GM18498 (cell line): Measurements from ENCODE around the gene ADH1C.
"Not testable (repeated sequence)": the region's sequence is repeated elsewhere in the genome, so short reads cannot be mapped to it uniquely, and the experiment has no call there.

ENCODE experiments used
- ATAC-seq: cut with Tn5 transposase; IDR thresholded peaks from one replicate; pipeline ENCODE4 v1.9.1; 2021; ENCODE audit warnings: mild to moderate bottlenecking, moderate library complexity; ENCODE audit not compliant: unreplicated experiment

The ADH1C gene

DNA sequence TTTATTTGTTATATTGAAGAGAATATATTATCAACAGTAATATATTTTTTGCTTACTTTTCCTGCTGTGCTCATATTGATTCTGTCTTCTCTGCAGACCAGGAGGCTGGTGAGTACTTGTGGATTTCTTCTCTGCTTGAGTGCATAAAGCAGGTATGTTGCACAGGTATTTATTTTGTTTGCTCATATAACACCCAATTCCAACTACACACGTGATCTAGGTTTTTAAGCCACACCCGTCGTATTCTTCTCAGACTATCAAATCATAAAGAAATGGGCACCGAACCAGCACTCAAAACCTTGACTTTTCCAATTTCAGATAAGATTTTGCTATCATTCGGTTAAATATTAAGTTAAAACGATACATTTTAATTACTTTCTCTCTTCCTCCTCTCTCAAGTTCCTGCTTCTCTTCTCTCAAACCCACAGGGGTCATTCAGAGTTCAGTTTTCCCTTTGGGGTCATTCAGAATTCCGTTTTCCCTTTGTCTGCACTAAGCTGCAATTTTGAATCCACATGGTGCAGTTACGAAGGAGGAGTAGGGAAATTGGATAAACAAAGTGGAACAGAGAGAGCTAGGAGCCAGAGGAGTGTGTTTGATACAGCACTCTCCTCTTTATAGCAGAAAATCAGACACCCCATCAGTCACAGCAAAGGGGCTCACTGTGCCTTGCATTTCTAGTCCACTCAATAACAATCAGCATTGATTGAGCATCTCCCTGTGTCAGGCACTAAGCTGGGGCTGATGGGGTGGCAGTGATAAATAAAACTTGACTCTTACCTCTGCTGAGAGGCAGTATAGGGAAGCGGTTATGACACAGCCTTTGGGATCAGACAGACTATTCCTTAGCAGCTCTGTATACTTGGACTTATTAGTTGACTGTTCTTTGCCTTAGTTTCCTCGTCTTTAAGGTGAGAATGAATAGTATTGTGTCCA is at the start of gene ADH1C:
ADH1C (minus strand) TSS at position 145 of the 936 bp plus-strand sequence; CDS start at position 74, 71 bp downstream.
- no peak for ATAC-seq

DNA sequence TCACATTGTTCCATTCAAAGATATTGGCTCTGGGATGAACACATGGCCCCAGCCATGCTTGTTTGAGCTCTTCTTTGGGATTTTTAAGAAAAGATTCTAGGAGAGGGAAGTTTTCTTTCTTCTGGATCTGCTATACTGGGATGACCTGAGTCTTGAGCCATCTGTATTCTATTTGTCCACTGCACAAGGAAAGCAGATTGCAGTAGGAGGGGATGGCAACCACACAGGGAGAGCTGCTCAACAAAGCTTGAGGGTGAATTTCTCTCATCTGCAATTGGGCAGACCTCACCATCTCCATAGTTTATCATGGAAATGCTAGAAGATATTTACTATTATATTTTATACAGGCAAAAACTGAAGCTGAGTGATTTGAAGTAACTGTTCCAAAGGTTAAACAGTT is 48.3 kb upstream of the ADH1C start:
- ATAC-seq: no peak

DNA sequence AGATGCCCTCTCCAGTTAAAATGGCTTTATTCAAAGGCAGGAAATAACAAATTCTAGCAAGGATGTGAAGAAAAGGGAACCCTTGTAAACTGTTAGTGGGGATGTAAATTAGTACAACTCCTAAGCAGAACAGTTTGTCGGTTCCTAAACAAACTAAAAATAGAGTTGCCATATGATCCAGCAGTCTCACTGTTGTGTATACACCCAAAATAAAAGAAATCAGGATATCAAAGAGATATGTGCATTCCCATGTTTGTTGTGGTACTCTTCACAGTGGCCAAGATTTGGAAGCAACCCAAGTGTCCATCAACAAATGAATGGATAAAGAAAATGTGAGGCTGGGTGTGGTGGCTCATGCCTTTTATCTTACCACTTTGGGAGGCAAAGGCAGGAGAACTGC is 46.5 kb upstream of the ADH1C start:
- no peak for ATAC-seq

DNA sequence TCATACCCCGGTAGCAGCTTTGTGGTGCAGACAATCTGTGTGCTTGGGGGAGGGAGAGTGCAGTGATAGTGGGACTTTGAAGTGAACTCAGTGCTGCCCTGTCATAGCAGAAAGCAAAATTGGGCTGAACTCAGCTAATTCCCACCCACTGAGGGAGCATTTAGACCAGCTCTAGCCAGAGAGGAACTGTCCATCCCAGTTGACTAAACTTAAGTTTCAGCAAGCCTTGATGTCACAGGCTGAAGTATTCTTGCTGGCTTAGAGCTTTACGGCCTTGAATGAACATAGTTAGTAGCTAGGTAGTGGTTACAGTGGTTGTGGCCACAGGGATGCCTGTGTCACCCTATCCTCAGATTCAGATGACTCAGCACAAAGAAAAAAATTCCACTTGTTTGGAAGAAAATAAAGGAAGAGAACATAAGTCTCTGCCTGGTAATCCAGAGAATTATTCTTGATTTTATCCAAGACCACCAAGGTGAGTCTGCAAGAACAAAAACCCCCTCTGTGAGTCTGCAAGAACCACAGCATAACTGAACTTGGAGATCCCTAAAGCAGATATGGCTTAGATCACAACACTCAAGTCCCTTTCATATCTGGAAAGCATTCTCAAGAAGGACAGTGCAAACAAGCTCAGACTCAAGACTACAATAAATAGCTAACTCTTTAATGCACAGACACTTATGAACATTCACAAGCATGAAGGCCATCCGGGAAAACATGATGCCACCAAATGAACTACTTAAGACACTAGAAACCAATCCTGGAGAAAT is 43.2 kb upstream of the ADH1C start:
- no peak for ATAC-seq

DNA sequence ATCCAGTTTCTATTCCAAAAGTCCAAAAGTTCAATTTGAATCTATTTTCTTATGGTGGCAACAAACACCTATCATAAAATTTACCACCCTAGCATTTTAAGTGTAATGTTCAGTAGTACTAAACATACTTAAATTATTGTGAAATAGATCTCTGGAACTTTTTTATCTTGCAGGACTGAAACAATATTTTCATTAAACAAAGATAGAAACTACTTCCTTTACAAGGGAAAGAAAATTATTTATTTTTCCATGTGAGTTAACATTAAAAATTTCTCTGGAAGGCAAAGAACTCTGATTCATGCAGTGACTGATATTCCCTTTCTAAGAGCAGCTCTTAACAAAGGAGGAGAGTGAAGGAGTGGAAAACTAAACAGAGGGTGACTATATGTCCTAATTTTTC is 42.4 kb upstream of the ADH1C start:
- ATAC-seq: no peak

DNA sequence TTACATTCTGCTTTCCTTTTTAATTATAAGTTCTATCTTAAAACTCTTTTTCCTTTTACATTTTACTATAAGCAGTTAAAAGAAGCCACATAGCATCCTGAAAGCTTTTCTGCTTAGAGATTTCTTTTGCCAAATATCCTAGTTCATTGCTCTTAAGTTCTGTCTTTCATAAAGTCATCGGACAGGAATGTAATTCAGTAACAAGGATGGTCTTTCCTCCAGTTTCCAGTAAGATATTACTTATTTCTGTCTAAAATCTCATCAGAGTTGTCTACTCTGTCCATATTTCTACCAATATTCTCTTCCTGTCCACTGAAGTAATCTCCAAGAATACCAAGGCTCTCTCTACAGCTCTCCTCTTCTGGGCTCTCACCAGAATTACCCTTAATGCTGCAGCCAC is 37.5 kb upstream of the ADH1C start:
- no peak for ATAC-seq

DNA sequence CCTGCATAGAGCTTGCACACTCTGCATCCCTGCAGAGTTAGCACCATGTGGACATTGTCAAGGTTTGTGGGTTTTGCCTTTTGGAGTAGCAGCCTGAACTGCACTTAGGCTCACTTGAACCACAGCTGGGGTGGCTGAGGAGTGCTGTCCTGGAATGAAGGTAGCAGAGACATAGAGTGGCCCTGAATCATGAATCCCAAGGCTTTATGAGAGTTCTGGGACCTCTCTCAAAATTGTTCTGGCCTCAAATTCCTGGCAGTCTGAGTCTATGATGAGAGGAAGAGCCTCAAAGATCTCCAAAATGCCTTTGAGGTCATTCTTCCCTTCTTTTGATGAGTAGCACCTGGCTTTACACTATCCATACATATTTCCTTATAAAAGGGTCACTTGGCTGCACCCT is 37.1 kb upstream of the ADH1C start:
- no peak for ATAC-seq

DNA sequence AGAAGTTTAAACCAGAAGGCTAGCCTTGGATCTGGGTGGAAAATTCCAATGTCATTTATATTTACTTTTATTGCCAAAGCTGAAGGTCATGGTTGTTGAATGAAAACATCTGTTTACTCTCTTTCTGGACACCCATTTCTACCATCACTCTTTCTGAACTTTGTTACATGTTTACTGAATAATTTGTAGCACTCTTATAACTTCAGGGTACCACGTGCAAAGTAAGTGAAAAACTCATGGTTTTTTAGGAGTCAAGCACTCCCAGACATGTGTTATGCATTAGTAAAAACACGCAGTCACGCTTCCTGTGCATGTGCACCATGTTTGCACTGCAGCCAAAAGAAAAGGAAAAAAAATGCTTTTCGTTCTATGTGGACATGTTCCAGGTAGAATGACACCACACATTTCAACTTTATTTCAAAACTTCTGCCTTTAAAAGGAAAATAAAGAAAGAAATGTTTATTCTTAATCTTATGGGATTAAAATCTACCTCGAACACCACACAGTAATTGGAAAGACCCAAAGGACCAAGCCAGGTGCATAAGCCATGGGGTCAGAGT is 31.4 kb upstream of the ADH1C start:
- ATAC-seq: no peak

DNA sequence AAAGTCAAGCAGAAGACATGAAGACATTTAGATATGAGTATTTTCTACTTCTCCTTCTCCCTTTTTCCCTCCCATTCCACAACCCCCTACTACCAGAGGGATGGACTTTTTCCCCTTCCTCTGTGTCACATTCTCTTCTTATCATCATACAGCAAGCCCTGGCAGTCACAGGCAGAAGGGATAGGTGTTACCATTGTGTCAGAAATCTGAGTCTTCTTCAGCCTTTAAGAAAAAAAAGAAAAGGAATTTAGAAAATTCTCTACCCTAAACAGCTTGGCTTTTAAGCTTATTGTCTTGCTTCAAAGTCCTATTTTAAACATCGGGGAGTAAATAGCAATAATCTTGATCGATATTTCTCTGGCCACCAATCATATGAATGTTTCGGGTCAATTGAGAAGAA is 30.9 kb upstream of the ADH1C start:
- no peak for ATAC-seq

DNA sequence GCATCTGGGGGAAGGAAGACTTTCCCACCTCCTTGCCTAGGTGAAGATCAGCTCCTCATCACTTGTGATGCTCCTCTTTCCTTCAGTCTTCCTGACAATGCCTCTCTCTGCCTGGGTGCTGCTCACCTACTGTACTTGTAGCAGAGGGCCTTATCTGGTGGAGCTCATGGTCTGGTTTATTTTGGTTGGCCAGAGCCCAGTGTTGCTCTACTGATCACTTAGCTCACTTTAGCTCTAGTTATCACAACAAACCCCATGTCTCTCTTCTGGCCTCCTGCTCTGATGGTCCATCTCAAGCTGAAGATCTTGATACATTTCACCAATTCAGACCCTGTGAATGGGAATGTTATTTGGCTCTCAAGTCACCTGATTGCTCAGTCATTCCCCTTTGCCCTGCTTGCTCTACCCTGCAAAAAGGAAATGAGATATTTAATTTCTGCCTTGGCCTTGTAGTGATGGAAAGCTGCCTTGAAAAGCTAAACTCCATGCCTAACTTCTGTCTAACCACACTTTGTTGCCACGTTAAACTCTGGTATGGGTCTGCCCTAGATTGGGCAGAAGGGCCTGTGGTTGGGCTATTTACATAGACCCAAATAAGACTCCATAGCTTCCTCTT is 30.3 kb upstream of the ADH1C start:
- no peak for ATAC-seq

DNA sequence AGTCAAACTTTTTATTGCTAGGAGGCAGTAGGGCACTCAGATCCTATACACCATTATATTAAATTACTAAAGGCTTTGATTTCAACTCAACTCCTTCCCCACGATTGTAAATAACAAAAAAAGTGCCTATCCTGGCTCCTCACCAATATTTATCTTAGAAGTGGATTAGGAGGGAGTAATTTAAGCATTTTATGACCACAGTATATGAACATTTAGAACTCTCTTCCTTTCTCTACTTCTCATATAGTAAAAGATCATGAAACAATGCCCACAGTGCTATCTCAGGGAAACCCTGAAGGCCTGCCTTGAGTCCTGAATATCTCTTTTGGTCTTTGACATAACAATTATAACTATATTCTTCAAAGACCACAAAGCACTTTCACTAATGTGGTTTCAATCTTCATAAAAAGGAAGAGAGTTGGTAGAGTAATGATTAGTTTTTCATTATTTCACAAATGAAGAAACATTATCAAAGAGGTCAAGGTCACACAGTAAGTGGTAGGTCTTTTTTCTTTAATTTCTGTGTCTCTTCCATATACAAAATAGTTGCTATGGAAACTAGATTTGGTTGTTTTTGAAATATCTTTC is 29.1 kb upstream of the ADH1C start:
- ATAC-seq: no peak

DNA sequence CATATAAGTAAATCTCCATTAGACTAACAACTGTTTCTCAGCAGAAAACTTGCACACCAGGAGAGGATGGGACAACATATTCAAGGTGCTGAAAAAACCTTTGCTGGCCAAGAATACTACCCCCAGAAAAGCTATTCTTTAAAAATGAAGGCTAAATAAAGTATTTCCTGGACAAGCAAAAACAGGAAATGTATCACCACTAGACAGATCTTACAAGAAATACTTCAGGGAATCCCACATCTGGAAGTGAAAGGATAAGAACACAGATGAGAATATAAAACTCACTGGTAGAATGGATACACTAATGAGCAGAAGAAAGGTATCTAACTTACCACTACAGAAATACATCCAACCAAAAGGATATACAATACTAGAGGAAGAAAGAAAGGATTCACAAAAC is 27.0 kb upstream of the ADH1C start:
- ATAC-seq: no peak

DNA sequence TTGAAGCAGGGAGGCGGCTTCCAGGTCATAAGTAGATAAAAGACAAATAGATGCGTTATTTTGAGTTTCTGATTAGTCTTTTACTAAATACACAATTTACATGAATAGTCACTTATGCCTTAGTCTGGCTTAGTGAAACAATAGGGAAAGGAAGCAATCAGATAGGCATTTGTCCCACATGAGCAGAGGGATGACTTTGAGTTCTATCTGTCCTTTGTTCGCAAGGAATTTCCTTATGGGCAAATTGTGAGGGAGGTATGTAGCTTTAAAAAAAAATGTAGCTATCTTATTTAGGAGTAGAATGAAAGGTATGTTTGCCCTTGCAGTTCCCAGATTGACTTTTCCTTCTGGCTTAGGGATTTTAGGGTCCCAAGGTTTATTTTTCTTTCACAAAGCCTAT is 26.3 kb upstream of the ADH1C start:
- ATAC-seq: no peak

DNA sequence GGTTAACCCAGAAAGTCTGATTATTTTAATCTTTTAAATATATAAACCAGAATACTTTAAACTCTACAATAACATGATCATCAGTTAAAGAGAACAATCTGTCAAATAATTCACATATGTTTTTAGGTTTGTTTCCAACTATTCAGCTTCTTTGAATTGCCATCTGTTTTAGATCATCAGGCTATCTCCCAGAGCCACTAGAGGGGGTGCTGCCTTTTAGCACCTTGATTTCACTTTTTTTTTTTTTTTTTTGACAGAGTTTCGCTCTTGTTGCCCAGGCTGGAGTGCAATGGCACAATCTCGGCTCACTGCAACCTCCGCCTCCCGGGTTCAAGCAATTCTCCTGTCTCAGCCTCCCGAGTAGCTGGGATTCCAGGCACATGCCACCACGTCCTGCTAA is 24.8 kb upstream of the ADH1C start:
- not testable (repeated sequence) for ATAC-seq

DNA sequence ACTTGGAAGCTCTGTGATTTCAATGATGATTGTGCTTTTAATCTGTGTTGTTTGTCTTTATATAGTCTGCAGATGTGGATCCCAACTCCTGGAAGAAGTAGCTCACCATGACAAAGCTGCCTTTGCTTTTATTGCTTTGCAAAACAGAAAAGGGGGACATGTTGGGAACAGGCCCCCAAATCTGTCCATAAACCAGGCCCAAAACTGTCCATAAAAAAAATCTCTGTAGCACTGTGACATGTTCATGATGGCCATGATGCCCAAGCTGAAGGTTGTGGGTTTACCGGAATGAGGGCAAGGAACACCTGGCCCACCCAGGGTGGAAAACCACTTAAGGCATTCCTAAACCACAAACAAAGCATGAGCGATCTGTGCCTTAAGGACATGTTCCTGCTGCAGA is 19.9 kb upstream of the ADH1C start:
- not testable (repeated sequence) for ATAC-seq

DNA sequence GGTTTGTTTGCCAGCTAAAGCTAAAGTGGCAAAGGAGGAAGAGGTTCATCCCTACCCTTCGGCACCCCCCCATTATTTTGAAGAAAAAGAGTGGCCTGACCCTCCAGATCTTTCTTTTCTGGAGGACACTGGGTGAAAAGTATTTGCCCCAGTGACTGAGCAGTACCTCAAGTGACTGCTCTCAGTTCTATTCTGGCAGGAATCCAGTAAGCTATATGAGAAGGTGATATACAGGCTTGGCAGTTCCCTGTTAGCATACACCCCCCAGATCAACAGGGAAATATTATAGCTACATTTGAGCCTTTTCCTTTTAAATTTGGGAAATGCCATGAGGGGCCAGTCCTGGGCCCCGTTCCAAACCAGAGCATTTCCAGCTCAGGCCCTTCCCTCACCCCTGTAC is 15.3 kb upstream of the ADH1C start:
- ATAC-seq: not testable (repeated sequence)

DNA sequence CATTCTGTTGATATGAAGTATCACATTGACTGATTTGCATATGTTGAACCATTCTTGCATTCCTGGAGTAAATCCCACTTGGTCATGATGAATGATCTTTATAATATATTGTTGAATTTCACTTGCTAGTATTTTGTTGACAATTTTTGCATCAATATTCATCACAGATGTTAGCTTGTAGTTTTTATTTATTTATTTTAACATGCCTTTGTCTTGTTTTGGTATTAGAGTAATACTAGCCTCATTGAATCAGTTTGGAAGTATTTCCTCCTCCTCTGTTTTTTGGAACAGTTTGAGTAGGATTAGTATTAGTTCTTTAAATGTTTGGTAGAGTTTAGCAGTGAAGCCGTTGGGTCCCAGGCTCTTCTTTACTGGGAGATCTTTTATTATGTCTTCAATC is 13.9 kb upstream of the ADH1C start:
- ATAC-seq: no peak

DNA sequence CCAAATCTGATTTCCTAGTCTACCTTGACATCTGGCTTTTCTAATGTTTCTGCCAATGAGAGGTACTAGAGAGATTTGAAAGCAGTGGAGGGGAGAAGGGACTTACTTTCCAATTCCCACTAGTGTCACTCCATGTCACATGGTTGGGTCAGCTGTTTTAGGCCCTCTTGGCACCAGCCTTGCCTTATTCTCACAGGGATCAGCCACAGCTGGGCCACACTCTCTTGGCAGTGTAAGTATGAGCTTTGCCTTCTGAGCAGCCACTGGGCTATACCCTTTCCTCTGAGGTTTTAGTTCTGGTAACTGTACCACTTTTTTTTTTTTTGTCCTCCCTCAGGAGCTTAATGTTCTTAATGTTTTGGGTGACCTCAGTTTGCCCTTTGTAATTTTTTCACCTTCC is 10.2 kb upstream of the ADH1C start:
- no peak for ATAC-seq

DNA sequence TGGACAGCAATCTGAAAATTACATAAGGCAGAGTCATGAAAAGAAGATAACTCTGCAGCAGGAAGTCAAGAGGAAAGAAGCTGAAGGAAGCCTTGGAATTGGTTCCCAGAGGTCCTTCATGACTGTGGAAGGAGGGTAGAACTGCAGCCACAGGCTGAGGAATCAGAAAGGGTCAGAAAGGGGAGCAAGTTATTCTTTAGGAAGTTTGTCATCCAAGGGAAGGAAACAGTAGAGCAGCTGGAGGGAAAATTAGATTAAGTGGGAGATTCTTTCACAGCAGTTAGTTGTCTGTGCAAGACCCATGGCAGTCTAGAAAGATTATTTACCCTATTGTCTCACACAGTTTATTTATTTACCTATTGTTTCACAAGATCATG is 9.3 kb upstream of the ADH1C start:
- no peak for ATAC-seq

DNA sequence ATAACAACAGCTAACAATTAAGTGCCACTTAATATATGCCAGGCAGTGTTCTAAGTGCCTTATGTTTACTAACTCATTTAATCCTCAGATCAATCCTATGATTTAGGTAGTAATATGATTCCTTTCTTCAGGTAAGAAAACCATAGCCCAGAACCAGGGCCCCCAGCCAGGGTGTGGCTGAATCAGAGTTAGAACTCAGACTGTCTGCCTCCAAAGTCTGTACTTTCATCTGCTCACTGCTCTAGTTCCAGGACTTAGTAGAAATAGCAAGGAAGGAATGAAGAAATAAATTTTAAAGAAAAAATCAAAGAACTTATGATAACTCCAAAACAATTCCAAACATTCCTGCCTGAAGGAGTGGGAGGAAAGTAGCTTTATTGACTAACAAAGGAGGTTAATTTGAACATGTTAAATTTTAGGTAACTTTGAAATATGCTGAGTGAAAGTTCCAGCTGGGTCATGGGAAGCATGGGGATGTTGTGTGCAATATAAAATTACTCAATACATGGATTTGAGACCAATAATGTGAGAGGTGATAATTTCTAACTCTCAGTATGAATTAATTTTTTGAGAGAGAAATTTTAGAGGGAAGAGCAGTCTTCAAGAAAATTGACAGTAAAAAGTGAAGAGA is 8.8 kb upstream of the ADH1C start:
- ATAC-seq: no peak
